WTC11 (cell line): ENCODE data around the gene RAB33A.

Experiments
- FOXJ3 ChIP-seq: sonication (generic); formaldehyde crosslinking; IDR thresholded peaks from 2 replicates; pipeline ENCODE4 v1.9.0; 2021; ENCODE audit warnings: missing genetic modification reagents, mild to moderate bottlenecking, borderline replicate concordance
- FOXP1 ChIP-seq: sonication (generic); formaldehyde crosslinking; IDR thresholded peaks from 2 replicates; pipeline ENCODE4 v1.8.0; 2022; ENCODE audit warnings: missing genetic modification reagents, mild to moderate bottlenecking, moderate library complexity, borderline replicate concordance
- NR1H2 ChIP-seq: sonication (generic); formaldehyde crosslinking; IDR thresholded peaks from 2 replicates; pipeline ENCODE4 v1.9.0; 2021; ENCODE audit warnings: mild to moderate bottlenecking, moderate library complexity, missing genetic modification reagents
- ZBTB43 ChIP-seq: sonication (generic); formaldehyde crosslinking; IDR thresholded peaks from 2 replicates; pipeline ENCODE4 v1.8.1; 2023; ENCODE audit warnings: mild to moderate bottlenecking, missing genetic modification reagents
- TF ChIP-seq, protein P1 (sequence below): fragments of 200-600 bp; IDR thresholded peaks from 2 replicates; pipeline ENCODE4 v1.8.0; 2022; ENCODE audit warnings: antibody characterized with exemption

GRCh38 chrX:130224810-130225209, 53.0 kb downstream of the RAB33A start:
- TF ChIP-seq, protein P1, sequence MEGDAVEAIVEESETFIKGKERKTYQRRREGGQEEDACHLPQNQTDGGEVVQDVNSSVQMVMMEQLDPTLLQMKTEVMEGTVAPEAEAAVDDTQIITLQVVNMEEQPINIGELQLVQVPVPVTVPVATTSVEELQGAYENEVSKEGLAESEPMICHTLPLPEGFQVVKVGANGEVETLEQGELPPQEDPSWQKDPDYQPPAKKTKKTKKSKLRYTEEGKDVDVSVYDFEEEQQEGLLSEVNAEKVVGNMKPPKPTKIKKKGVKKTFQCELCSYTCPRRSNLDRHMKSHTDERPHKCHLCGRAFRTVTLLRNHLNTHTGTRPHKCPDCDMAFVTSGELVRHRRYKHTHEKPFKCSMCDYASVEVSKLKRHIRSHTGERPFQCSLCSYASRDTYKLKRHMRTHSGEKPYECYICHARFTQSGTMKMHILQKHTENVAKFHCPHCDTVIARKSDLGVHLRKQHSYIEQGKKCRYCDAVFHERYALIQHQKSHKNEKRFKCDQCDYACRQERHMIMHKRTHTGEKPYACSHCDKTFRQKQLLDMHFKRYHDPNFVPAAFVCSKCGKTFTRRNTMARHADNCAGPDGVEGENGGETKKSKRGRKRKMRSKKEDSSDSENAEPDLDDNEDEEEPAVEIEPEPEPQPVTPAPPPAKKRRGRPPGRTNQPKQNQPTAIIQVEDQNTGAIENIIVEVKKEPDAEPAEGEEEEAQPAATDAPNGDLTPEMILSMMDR = no peak
- TF ChIP-seq FOXP1 (CRISPR knock-in tag) = no peak
- TF ChIP-seq FOXJ3 (CRISPR knock-in tag) = no peak
- no peak for TF ChIP-seq ZBTB43
- no peak for TF ChIP-seq NR1H2 (CRISPR knock-in tag)
